Stimulated activated CD4-positive, alpha-beta T cell treated with anti-CD3 and anti-CD28 coated beads, Interleukin-15, amount 100 ng/mL, for 48 hours (primary cell): ENCODE measurements around the gene CEACAM18.
"Not testable (repeated sequence)": the region's sequence is repeated elsewhere in the genome, so short reads cannot be mapped to it uniquely, and the experiment has no call there.

Source experiments
- DNase-seq, 2 donors: peaks; one replicate each; pipeline ENCODE4 v3.0.0-alpha.2; 2020; ENCODE audit warnings: low read depth in 2 of 2

Gene CEACAM18

GRCh38 chr19:51491586-51491985 is 13.2 kb downstream of the CEACAM18 start:
- DNase-seq, result no peak

GRCh38 chr19:51493776-51494175 is 15.4 kb downstream of the CEACAM18 start:
- no peak for DNase-seq

GRCh38 chr19:51497666-51498065 is 19.3 kb downstream of the CEACAM18 start:
- DNase-seq, result no peak

- DNase-seq, result not testable (repeated sequence)
Observed at GRCh38 chr19:51500931-51501330, 22.6 kb downstream of the CEACAM18 start.

- no peak for DNase-seq
Observed at GRCh38 chr19:51501594-51502263, 23.4 kb downstream of the CEACAM18 start, which contains the start of gene SIGLEC12. Gene SIGLEC12 (minus strand): TSS chr19:51501800. CDS start chr19:51501733, 67 bp downstream.

- no peak for DNase-seq
Observed at GRCh38 chr19:51503286-51503817, 25.0 kb downstream of the CEACAM18 start.

GRCh38 chr19:51503896-51504295 is 25.6 kb downstream of the CEACAM18 start:
- DNase-seq, result no peak

- no peak for DNase-seq
Observed at GRCh38 chr19:51505904-51506303, 27.6 kb downstream of the CEACAM18 start.

GRCh38 chr19:51507192-51507591 is 28.9 kb downstream of the CEACAM18 start:
- DNase-seq, result no peak

GRCh38 chr19:51507640-51508058 is 29.3 kb downstream of the CEACAM18 start:
- DNase-seq, result no peak

GRCh38 chr19:51508059-51508733 is 29.9 kb downstream of the CEACAM18 start:
- DNase-seq, result no peak

- no peak for DNase-seq
Observed at GRCh38 chr19:51509823-51510660, 31.7 kb downstream of the CEACAM18 start.

GRCh38 chr19:51511353-51511752 is 33.0 kb downstream of the CEACAM18 start:
- DNase-seq, result peak in 1 of 2 donors; percentile 12

- no peak for DNase-seq
Observed at GRCh38 chr19:51513968-51514367, 35.6 kb downstream of the CEACAM18 start.

GRCh38 chr19:51514866-51515481 is 36.6 kb downstream of the CEACAM18 start:
- peak in 1 of 2 donors; percentile 12 for DNase-seq

GRCh38 chr19:51520728-51521127 is 42.4 kb downstream of the CEACAM18 start:
- DNase-seq, result no peak

GRCh38 chr19:51521357-51521756 is 43.0 kb downstream of the CEACAM18 start:
- DNase-seq, result no peak

- DNase-seq, result no peak
Observed at GRCh38 chr19:51521781-51522180, 43.4 kb downstream of the CEACAM18 start.

- DNase-seq, result no peak
Observed at GRCh38 chr19:51524666-51525264, 46.4 kb downstream of the CEACAM18 start.

GRCh38 chr19:51525651-51526050 is 47.3 kb downstream of the CEACAM18 start:
- DNase-seq, result no peak

- DNase-seq, result no peak
Observed at GRCh38 chr19:51529301-51529700, 51.0 kb downstream of the CEACAM18 start.
